Measurements from ENCODE around the gene CDH20.

CDH20 gene

GRCh38 chr18:61398961-61399705 lies 65.9 kb downstream of the CDH20 start:
- no peak overlapping the region for H3K9ac ChIP-seq (ENCODE audit: low read depth, low read length)
- H3K27me3 ChIP-seq (ENCODE audit: control insufficient read depth, insufficient read depth, low read length) = no peaks in the 10 kb centered on the region
- H3K9me3 ChIP-seq (ENCODE audit: control insufficient read depth, insufficient read depth, low read length) = no peaks in the 10 kb centered on the region
- H3K4me3 ChIP-seq (ENCODE audit: low read depth, low read length) = no peak overlapping the region
- no peaks in the 10 kb centered on the region for H3K4me1 ChIP-seq (ENCODE audit: control insufficient read depth, insufficient read depth, low read length)
- no peaks in the 10 kb centered on the region for H3K36me3 ChIP-seq (ENCODE audit: control insufficient read depth, insufficient read depth, low read length)

DNA sequence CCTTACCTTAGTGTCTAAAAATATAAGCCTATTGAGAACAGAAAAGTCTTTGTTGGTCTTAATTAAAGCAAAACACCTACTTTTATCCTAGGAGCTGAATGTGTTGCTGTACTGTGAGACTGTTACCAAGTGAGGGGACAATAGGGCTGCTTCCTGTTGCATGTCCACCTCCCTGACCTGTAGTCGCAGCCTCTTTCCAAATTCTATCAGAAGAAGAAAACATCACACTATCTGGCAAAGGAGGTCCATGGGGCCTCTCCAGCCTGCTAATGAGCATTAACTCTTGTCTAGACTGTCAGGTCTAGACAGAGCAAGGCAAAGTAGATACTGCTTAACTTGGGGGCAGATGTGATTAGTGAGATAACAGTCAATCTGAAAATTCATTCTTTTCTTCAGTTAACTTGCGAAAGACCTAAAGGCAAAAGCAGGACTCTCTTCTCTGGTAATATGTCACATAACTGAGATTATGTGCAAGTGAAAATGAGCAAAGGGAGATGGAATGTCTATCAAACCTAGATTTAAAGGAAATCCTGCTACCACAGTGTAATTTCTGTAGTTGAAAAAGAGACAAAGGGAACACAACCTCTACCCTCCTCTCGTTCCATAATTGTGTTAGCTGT lies 66.9 kb downstream of the CDH20 start:
- H3K4me3 ChIP-seq (ENCODE audit: low read depth, low read length) = no peak overlapping the region
- no peak overlapping the region for H3K9ac ChIP-seq (ENCODE audit: low read depth, low read length)
- H3K36me3 ChIP-seq (ENCODE audit: control insufficient read depth, insufficient read depth, low read length) = no peaks in the 10 kb centered on the region
- no peaks in the 10 kb centered on the region for H3K27me3 ChIP-seq (ENCODE audit: control insufficient read depth, insufficient read depth, low read length)
- no peaks in the 10 kb centered on the region for H3K9me3 ChIP-seq (ENCODE audit: control insufficient read depth, insufficient read depth, low read length)
- H3K4me1 ChIP-seq (ENCODE audit: control insufficient read depth, insufficient read depth, low read length) = no peaks in the 10 kb centered on the region

GRCh38 chr18:61400716-61401115 lies 67.5 kb downstream of the CDH20 start:
- Histone ChIP-seq H3K9me3 (ENCODE audit: control insufficient read depth, insufficient read depth, low read length) (no peaks in the 10 kb centered on the region), H3K4me3 (ENCODE audit: low read depth, low read length) (no peak overlapping the region), H3K9ac (ENCODE audit: low read depth, low read length) (no peak overlapping the region), H3K27me3 (ENCODE audit: control insufficient read depth, insufficient read depth, low read length) (no peaks in the 10 kb centered on the region), H3K4me1 (ENCODE audit: control insufficient read depth, insufficient read depth, low read length) (no peaks in the 10 kb centered on the region), H3K36me3 (ENCODE audit: control insufficient read depth, insufficient read depth, low read length) (no peaks in the 10 kb centered on the region)

DNA sequence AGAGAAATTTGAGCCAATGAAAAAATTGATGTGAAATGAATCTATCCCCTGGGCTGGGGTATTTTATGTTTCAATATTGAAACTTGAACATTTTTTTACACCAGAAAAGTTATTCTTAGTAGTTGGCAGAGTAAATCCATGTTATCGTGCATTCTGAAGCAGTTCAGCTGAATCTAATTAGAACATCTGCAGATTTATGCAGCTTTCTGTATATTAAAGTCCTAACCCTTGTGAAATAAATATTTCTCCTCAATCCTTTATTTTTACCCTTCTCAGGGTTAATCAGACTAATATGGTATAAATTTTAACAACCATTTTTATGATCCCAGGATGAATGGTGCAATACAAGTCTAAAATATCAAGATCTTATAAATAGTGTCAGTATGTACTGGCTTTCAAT lies 69.5 kb downstream of the CDH20 start:
- Histone ChIP-seq H3K9ac (ENCODE audit: low read depth, low read length) (no peak overlapping the region), H3K27me3 (ENCODE audit: control insufficient read depth, insufficient read depth, low read length) (no peaks in the 10 kb centered on the region), H3K4me1 (ENCODE audit: control insufficient read depth, insufficient read depth, low read length) (no peaks in the 10 kb centered on the region), H3K4me3 (ENCODE audit: low read depth, low read length) (no peak overlapping the region), H3K36me3 (ENCODE audit: control insufficient read depth, insufficient read depth, low read length) (no peaks in the 10 kb centered on the region), H3K9me3 (ENCODE audit: control insufficient read depth, insufficient read depth, low read length) (no peaks in the 10 kb centered on the region)

DNA sequence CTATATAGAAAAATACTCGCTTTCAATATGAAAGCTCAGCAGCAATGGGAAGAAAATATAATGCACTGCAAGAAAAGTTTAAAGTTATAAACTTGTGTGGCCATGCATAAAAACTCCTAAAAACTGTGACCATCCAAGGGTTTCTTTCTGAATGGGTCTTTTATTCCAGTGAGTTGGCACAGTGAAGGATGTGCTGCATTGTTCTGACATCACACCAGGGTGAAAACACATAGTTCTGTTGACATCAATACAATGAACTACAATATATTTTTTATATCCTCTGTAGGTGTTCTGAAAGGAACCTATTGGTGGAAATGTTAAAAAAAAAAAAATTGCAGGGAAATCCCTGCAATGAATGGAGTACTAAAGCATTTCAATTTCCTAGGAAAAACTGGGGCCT lies 80.2 kb downstream of the CDH20 start:
- H3K4me1 ChIP-seq (ENCODE audit: control insufficient read depth, insufficient read depth, low read length) = no peaks in the 10 kb centered on the region

DNA sequence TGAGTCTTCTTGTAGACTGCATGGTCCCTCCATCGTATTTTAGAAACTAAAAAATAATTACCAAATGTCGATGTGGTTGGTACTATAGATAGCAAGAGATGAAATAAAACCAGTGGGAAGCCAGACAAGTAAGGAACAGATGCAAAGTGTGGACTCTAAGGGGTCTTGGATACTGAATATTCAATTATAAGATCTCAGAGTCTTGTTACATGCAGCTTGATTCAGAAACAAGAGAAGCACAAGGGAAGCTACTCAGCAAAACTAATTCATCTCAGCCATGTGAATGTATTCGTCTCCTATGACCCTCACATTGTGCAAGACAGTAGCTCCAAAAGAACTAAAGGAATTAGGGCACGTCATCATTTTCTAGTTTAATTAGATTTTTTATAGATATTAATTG lies 80.9 kb downstream of the CDH20 start:
- no peak overlapping the region for H3K4me3 ChIP-seq (ENCODE audit: low read depth, low read length)
- no peaks in the 10 kb centered on the region for H3K27me3 ChIP-seq (ENCODE audit: control insufficient read depth, insufficient read depth, low read length)
- no peaks in the 10 kb centered on the region for H3K9me3 ChIP-seq (ENCODE audit: control insufficient read depth, insufficient read depth, low read length)
- H3K36me3 ChIP-seq (ENCODE audit: control insufficient read depth, insufficient read depth, low read length) = no peaks in the 10 kb centered on the region
- H3K4me1 ChIP-seq (ENCODE audit: control insufficient read depth, insufficient read depth, low read length) = no peaks in the 10 kb centered on the region
- H3K9ac ChIP-seq (ENCODE audit: low read depth, low read length) = no peak overlapping the region

More for the DNA sequence above, 80.2 kb downstream of the CDH20 start:
- no peaks in the 10 kb centered on the region for H3K9me3 ChIP-seq (ENCODE audit: control insufficient read depth, insufficient read depth, low read length)
- H3K4me3 ChIP-seq (ENCODE audit: low read depth, low read length) = no peak overlapping the region
- no peak overlapping the region for H3K9ac ChIP-seq (ENCODE audit: low read depth, low read length)
- no peaks in the 10 kb centered on the region for H3K27me3 ChIP-seq (ENCODE audit: control insufficient read depth, insufficient read depth, low read length)
- H3K36me3 ChIP-seq (ENCODE audit: control insufficient read depth, insufficient read depth, low read length) = no peaks in the 10 kb centered on the region

- H3K27me3 ChIP-seq (ENCODE audit: control insufficient read depth, insufficient read depth, low read length) = no peaks in the 10 kb centered on the region
- no peaks in the 10 kb centered on the region for H3K36me3 ChIP-seq (ENCODE audit: control insufficient read depth, insufficient read depth, low read length)
- H3K4me1 ChIP-seq (ENCODE audit: control insufficient read depth, insufficient read depth, low read length) = no peaks in the 10 kb centered on the region
- H3K9ac ChIP-seq (ENCODE audit: low read depth, low read length) = no peak overlapping the region
- no peak overlapping the region for H3K4me3 ChIP-seq (ENCODE audit: low read depth, low read length)
- H3K9me3 ChIP-seq (ENCODE audit: control insufficient read depth, insufficient read depth, low read length) = no peaks in the 10 kb centered on the region
Observed at GRCh38 chr18:61419763-61420162, 86.5 kb downstream of the CDH20 start.

GRCh38 chr18:61420218-61420885 lies 87.1 kb downstream of the CDH20 start:
- Histone ChIP-seq H3K27me3 (ENCODE audit: control insufficient read depth, insufficient read depth, low read length) (no peaks in the 10 kb centered on the region), H3K4me1 (ENCODE audit: control insufficient read depth, insufficient read depth, low read length) (no peaks in the 10 kb centered on the region), H3K4me3 (ENCODE audit: low read depth, low read length) (no peak overlapping the region), H3K36me3 (ENCODE audit: control insufficient read depth, insufficient read depth, low read length) (no peaks in the 10 kb centered on the region), H3K9me3 (ENCODE audit: control insufficient read depth, insufficient read depth, low read length) (no peaks in the 10 kb centered on the region), H3K9ac (ENCODE audit: low read depth, low read length) (no peak overlapping the region)

DNA sequence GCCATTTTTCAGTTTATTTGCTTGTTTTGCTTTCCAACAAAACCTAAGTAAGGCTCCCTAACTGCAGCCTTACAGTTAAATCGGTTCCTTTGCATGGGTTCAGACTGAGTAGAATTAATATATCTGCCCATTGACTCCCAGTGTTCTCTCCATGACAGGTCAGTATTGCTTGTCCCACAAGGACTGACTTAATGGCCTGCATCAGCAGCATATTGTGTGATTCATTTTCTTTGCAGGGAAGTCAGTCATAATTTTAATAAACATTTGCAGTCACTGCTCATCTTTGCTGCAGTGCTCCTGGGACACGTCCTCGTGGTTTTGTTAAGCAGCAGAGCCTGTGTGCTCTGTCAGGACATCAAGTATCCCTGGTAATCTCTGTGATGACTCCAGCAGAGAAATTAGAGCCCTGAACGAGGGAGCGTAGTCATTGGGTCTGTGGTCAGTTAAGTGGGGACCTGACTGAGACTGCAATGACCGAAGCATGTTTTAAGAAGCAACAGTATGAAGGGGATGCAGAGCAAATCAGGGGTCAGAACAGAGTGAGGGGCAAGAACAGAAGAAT lies 93.3 kb downstream of the CDH20 start:
- no peak overlapping the region for H3K4me3 ChIP-seq (ENCODE audit: low read depth, low read length)
- H3K9ac ChIP-seq (ENCODE audit: low read depth, low read length) = no peak overlapping the region
- H3K36me3 ChIP-seq (ENCODE audit: control insufficient read depth, insufficient read depth, low read length) = no peaks in the 10 kb centered on the region
- no peaks in the 10 kb centered on the region for H3K4me1 ChIP-seq (ENCODE audit: control insufficient read depth, insufficient read depth, low read length)
- no peaks in the 10 kb centered on the region for H3K9me3 ChIP-seq (ENCODE audit: control insufficient read depth, insufficient read depth, low read length)
- no peaks in the 10 kb centered on the region for H3K27me3 ChIP-seq (ENCODE audit: control insufficient read depth, insufficient read depth, low read length)

GRCh38 chr18:61428266-61428665 lies 95.0 kb downstream of the CDH20 start:
- Histone ChIP-seq H3K9me3 (ENCODE audit: control insufficient read depth, insufficient read depth, low read length) (no peaks in the 10 kb centered on the region), H3K9ac (ENCODE audit: low read depth, low read length) (no peak overlapping the region), H3K4me3 (ENCODE audit: low read depth, low read length) (no peak overlapping the region), H3K36me3 (ENCODE audit: control insufficient read depth, insufficient read depth, low read length) (no peaks in the 10 kb centered on the region), H3K27me3 (ENCODE audit: control insufficient read depth, insufficient read depth, low read length) (no peaks in the 10 kb centered on the region), H3K4me1 (ENCODE audit: control insufficient read depth, insufficient read depth, low read length) (no peaks in the 10 kb centered on the region)

GRCh38 chr18:61432590-61432989 lies 99.4 kb downstream of the CDH20 start:
- H3K9me3 ChIP-seq (ENCODE audit: control insufficient read depth, insufficient read depth, low read length) = no peaks in the 10 kb centered on the region

More at GRCh38 chr18:61432590-61432989, 99.4 kb downstream of the CDH20 start:
- H3K27me3 ChIP-seq (ENCODE audit: control insufficient read depth, insufficient read depth, low read length) = no peaks in the 10 kb centered on the region
- no peaks in the 10 kb centered on the region for H3K36me3 ChIP-seq (ENCODE audit: control insufficient read depth, insufficient read depth, low read length)
- no peak overlapping the region for H3K4me3 ChIP-seq (ENCODE audit: low read depth, low read length)
- H3K9ac ChIP-seq (ENCODE audit: low read depth, low read length) = no peak overlapping the region
- no peaks in the 10 kb centered on the region for H3K4me1 ChIP-seq (ENCODE audit: control insufficient read depth, insufficient read depth, low read length)
